Fibroblast of upper back skin (primary cell): Measurements from ENCODE around the gene DBX1.
A peak's percentile ranks its signal among the peaks of the same experiment; 100 is the strongest.

Source experiments
- DNase-seq: peaks from one replicate; pipeline ENCODE4 v3.0.0-alpha.2; 2013

DBX1 gene

GRCh38 chr11:20120134-20120925 lies 39.9 kb downstream of the DBX1 start:
- DNase-seq, result no peak

- DNase-seq, result no peak
Observed at GRCh38 chr11:20119315-20119714, 41.0 kb downstream of the DBX1 start.

GRCh38 chr11:20118209-20118608 lies 42.1 kb downstream of the DBX1 start:
- DNase-seq, result no peak

GRCh38 chr11:20117291-20117690 lies 43.0 kb downstream of the DBX1 start:
- DNase-seq, result no peak

- peak; percentile 35 for DNase-seq
Observed at GRCh38 chr11:20116825-20117224, 43.5 kb downstream of the DBX1 start.

- DNase-seq, result no peak
Observed at GRCh38 chr11:20114588-20114987, 45.7 kb downstream of the DBX1 start.

- DNase-seq, result peak; percentile 51
Observed at GRCh38 chr11:20113149-20113438, 47.2 kb downstream of the DBX1 start.

- DNase-seq, result peak; percentile 94
Observed at GRCh38 chr11:20112291-20113148, 47.8 kb downstream of the DBX1 start.

- peak; percentile 39 for DNase-seq
Observed at GRCh38 chr11:20111871-20112270, 48.4 kb downstream of the DBX1 start.

GRCh38 chr11:20110908-20111669 lies 49.2 kb downstream of the DBX1 start:
- peak; percentile 95 for DNase-seq

GRCh38 chr11:20109731-20110445 lies 50.4 kb downstream of the DBX1 start:
- DNase-seq, result no peak
